Right lung (tissue), 5 donors: ENCODE measurements around the gene DHX35. TPM values are rescaled to one million over a fixed set of nuclear protein-coding genes. Genes with fewer than 3 reads are reported as not detected.

Experiments used
- DNase-seq, 2 donors: peaks; one replicate each; pipeline ENCODE4 v3.0.0-alpha.2; 2013
- polyA plus RNA-seq, 5 donors: library from polyadenylated mRNA; unstranded; fragments of 120-200 nt; gene quantifications; one replicate each; pipeline versions ENCODE4 v1.2.1 to v1.2.3, GENCODE V29; 2013; ENCODE audit warnings: inconsistent platforms in 1 of 5, low replicate concordance in 1 of 5; ENCODE audit not compliant: insufficient read length in 5 of 5, insufficient read depth in 1 of 5

Gene DHX35
- polyA plus RNA-seq, 5 donors = 15.5 to 17.6 (median 16.6) TPM

DNA sequence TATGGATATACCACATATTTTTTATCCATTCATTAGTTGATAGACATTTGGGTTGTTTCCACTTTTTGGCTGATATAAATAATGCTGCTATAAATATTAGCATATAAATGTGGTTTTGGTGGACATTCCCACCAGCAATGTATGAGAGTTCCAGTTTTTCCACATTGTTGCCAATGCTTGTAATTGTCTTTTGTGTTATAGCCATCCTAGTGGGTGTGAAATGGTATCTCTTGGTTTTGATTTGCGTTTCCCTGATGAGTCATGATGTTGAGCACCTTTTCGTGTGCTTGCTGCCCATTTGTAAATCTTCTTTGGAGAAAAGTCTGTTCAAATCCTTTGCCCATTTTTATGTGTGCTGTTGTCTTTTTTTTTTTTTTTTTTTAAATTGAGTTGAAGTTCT lies 54.4 kb downstream of the DHX35 start:
- no peak for DNase-seq

DNA sequence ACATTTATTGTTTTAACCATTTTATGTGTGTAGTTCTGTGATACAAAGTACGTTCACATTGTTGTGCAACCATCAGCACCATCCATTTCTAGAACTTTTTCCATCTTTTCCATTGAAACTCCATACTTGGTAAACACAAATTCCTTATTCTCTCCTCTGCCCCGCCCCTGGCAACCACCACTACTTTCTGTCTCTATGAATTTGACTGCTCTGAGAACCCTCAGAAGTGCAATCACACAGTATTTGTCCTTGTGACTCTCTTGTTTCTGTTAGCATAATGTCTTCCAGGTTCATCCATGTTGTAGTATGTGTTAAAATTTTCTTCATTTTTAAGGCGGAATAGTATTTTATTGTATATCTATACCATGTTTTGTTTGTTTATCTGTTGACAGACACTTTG lies 56.9 kb downstream of the DHX35 start:
- DNase-seq = no peak

DNA sequence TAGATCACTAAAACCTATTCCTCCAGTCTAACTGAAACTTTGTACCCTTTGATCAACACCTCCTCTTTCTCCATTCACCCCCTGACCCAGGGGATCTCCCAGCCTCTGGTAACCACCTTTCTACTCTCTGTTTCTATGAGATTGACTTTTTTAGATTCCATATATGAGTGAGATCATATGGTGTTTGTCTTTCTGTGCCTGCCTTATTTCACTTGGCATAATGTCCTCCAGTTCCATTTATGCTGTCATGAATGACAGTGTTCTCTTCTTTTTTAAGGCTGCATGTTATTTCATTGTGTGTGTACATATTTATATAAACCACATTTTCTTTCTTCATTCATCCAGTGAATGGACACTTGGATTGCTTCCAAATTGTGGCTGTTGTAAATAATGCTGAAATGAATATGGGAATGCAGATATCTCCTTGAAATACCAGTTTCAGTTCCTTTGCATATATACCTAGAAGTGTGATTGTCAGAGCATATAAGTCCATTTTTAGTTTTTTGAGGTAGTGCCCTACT lies 57.7 kb downstream of the DHX35 start:
- no peak for DNase-seq

DNA sequence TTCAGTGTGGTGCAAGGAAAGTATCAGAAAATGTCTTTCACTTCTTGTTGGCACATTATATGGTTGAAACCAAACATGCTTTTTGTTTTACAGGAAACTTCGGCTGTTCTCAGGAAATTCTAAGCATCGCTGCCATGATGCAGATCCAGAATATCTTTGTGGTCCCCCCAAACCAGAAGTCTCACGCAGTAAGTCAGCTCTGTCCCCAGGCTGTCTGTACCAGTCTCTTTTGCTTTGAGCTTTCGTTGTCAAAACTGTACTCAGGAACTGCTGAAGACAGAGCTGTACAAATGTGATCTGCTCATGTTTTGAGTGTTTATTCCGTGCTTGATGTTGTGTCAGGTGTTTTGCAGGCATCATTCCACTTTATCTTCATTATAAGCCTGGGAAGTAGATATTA lies 59.6 kb downstream of the DHX35 start:
- DNase-seq = no peak

DNA sequence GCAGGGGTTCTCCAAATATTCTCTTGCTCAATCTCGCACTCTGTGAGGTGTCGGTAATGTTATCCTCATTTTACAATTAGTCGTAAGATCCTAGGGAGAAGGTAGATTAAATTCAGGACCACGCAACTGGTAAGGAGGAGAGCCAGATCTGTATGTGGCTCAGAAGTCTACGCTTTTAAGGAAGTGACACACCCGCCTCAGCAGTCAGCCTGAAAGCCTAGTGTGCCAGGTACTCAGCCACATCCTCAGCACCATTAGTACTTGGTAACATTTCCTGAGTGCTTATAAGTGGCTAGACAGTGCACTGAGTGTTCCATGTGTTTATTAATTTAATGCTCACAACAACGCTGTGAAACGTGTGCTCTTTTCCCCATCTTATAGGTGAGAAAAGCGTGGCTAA lies 63.7 kb downstream of the DHX35 start:
- no peak for DNase-seq

DNA sequence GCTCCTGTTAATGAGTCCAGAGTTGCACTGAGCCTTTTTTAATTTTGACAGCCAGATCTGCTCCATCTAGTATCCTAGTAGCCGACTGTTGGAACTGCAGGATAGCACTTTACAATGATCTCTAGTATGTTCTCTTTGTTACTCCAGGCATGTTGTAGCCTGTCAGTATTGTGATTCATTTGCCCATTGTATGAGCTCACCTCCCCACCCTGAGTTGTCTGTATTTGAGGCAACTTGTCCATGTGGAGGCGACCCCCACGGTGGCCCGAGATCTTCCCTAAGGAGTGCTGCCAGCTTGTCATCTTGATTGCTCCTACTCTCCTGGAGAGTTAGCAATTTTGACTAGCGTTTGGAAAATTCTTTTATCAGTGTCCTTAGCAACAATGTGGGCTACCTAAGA lies 67.2 kb downstream of the DHX35 start:
- DNase-seq = no peak

DNA sequence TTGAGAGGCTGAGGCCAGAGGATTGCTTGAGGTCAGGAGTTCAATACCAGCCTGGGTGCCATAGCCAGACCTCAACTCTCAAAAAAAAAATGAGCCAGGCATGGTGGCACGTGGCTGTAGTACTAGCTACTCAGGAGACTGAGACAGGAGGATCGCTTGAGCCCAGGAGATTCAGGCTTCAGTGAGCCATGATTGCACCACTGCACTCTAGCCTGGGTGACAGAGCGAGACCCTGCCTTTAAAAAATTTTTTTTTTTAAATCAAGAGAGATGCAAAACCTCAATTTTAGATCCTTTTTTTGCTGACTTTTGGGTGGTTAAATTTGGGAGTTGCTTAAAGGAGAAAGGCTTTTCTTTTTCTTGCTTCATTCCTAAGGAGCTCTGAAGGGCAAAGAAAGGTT lies 70.9 kb downstream of the DHX35 start:
- no peak for DNase-seq

DNA sequence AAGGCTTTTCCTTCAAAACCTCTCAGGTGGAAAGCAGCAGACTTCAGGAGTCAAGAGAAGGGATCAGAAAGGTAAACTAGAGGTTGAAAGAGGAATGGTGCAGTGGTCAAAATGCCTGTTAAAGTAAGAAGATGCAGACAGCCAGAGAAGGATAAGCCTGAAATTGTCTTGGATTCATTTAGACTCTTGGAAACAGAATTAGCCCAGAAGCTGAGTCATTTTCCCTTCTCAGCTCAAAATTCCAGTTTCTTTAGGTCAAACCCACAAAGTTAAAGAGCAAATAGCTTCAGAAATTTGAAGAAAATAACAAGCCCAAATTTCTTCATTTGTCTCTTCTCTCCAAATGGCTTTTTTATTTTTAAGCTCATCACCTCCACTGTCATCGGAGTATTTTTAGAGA lies 73.9 kb downstream of the DHX35 start:
- no peak for DNase-seq

DNA sequence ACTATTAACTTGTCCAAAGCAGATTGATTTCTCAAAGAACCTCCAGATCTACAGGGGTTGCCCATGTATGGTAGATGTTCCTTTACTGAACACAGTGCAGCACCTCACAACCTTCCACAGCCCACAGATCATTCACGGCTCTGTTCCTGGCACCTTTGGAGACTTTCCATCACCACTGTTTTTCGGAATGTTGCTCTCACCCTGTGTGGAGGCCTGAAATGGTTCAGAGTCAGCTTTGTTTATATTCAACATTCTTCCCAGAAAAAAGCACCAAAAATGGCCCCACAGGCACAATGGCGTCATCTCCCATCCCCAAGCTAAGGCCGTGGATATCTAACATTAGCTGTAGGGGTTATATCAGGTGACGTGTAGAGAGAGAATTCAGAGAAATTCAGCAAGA lies 74.7 kb downstream of the DHX35 start:
- no peak for DNase-seq

DNA sequence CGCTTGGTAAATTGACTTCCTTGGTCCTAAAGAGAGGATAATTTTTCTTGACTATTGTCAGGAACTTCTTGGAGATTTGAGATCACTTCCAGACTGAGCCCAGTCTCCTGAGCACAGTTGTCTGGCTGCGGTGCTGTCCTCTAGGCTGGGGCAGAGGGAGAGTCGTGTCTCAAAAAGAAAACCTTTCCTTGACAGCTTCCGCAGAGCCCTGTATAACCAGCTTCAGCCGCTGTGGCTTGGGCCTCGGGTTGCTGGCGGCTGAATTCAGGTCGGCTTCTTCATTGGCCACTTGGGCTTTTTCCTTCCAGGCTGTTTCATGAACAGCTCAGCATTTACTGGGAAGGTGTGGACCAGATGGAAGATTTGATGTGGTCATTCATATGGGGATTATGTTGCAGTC lies 75.9 kb downstream of the DHX35 start:
- DNase-seq = no peak

DNA sequence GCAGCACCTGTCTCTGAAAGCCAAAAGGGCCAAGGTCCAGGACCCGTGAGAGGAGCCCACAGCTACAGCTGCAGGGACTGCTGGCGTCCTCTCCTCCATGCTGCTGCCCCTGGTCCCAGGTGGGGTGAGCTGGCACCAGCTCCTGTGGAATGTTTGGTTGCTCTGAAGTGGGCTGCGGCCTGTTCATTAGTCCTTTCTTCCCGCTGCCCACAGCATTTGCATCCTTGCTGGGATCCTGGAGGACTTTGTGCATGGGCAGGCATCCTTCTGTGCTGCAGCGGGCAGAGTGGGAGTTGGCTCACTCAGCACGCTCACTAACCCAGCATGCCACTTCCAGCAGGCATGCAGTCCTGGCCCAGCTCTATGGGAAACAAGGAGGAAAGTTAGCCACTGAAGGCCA lies 76.4 kb downstream of the DHX35 start:
- DNase-seq = no peak

DNA sequence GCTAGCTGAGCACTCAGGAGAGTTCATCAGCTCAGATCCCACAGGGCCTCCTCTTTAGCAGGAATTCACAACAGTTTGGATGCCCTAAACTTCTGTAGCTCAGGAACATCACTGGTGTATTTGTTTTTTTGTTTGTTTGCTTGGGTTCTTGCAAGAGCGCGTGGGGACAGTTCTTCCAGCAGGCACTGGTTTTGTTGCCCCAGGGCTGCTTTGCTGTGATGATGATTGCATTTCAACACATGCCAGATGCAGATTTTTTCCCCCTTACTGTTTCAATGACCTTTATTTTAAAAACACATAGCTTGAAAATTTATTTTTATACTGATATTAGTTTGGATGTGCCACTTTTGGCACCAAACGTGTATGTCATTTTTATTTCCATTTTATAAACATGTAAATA lies 77.1 kb downstream of the DHX35 start:
- DNase-seq = no peak

DNA sequence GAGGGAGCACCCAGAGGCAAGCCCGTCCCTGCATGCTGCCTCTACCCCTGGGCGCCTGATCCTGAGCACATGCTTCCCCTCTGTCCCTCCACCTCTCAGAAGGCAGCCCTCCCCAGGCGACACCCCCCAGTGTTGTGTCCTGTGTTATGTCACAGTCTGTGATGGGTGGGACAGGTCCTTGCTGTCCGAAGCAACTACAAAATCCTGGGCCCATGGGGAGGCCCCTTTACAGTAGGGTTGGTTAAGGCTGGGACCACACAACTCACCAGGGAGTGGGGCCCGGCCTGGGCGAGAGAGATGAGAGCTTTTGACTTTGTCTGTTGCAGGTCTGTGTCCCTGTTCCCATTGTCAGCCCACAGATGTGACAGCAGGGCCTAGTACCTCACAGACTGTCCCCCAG lies 78.0 kb downstream of the DHX35 start:
- DNase-seq = no peak

DNA sequence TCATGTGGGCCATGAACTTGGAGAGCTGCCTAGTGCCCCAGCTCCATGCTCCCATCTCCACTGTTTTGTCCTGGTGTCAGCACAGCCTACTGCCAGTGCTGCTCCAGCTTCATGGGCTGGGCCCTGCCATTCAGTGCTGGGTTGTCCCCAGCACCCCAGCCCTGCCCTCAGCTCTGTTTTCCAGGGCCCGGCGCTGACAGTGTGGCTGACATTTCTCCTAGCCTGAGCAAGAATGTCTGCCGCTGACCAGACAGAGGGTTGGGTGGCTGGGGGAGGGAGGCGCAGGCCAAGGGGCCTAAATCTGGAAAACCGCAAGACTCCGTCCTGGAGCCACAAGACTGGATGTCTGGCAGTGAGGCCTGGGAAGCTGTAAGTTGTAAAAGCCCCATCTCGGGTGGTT lies 78.9 kb downstream of the DHX35 start:
- no peak for DNase-seq

DNA sequence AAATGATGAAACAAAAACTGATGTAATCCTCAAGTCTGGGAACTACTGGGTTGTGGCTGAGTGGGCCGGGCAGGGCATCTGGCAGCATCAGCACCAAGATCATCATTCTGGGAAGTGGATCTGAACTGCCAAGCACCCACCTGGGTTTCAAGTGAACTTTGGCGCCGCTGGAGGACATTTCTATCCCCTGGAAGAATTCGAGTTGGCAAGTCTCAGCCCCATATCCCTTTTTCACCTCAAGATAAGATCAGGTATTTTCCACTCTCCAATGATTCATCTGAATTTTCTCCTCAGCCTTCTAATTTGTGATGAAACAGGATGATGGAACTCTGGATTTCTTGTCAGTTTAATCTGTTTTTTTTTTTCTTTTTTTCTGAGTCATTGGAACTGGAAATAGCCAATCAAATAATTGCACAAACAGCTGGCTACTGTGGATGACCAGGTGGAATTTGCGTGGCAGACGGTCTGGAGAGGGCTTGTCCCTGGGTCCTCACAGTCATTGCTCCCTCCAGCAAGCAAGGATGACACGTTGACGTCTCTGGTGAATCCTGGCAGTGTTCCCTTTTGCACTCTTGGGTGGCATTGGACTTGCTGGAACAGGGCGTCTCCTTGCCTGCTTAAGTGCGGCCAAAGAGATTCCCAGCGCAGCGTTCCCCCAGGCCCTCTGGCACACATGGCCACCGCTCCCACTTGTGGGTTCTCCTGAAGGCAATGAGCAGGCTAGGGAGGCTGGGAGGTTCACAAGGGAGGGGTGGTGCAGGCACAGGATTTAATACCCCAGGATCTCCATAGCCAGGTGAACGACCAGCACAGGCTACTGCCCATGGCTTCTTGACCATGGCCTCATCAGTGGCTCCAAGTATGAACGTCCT lies 80.4 kb downstream of the DHX35 start:
- no peak for DNase-seq

DNA sequence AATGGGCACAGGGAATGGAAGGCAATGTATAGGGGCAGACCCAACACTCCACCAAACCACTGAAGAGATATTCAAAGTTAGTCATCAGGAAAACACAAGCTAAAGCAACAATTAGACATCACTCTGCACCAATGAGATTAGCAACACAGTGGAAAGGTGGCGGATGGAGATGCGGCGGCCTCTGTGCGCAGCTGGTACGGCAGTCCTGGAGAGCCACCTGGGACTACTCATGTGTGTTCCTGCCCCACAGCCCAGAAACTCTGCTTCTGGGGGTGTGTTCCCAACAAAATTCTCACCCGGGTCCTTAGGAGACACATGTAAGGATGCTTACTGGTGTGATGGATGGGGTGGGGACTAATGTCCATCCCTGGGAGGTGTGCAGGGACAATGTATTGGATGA lies 82.4 kb downstream of the DHX35 start:
- DNase-seq = no peak

DNA sequence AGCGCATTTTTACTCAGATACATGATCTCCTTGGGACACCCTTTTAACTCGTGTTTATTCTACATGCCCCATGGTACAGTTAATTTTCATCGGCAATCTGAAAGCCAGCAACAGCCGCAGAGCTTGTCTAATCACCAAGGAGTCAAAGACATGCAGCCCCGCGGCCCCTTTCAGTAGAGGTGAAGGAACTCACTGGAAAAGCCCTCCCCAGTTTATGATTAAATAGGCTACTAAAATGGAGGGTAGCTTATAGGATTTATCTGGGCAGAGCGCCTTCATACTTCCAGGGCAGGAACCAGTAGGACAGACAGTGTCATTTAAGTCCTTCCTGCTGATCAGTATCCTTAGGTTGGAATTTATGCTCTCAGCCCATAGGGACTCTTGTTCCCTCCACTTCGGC lies 83.5 kb downstream of the DHX35 start:
- DNase-seq = no peak

DNA sequence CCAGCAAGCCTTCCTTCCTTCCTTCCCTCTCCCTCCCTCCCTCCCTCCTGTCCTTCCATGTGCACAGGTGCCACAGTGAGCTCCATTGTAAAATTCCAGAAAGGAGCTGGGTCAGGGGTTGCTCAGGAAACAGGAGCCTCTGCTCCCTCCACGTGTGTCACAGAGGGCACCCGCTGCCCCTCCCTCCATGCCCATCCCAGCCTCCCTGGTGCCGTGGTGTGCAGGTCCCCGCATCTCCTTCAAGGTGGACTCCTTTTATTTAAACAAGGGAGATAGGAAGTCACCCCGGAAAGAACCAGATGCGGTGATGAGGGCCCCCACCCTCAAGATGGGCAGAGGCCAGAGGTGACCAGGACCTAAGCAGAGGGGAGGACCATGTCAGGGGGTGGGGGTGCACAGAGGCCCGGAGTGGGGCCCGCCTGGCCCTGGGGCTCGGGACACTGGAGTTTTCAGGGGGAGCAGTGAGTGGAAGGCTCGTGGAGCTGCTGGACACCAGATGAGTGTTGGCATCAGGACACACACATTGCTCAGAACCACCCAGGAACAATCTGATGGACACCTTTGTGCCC lies 85.4 kb downstream of the DHX35 start:
- no peak for DNase-seq

DNA sequence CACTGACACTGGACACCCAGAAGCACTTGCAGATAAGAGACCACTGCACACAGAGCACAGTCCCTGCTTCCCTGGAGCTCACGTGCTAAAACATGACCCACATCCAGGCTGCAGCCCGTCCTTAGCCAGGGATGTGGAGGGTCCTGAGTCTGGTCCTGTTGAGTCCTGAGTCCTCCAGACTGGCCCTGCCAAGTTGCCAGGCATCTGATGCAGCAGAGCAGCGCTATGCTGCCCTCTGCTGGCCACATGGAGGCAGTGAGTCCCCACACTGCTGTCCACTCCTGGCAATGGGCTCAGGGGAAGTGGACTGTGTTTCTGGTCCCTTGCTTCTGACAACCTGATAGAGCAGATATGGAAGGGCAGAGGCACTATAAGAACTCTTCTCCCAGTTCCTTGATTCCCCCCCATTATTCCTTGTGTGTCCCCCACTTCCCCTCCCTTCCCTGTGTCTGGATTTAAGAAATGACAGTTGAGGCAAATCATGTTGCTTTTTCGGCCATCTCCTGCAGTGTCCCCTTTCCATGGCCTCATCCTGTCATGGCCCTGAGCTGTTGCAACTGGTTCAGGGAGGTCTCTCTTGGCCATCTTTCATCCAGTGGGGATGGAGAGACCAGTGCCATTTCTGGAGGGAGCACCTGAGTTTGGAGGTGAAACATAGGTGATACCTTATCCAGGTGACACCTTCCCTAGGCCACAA lies 86.0 kb downstream of the DHX35 start:
- DNase-seq = peak; percentile 48 to 73

DNA sequence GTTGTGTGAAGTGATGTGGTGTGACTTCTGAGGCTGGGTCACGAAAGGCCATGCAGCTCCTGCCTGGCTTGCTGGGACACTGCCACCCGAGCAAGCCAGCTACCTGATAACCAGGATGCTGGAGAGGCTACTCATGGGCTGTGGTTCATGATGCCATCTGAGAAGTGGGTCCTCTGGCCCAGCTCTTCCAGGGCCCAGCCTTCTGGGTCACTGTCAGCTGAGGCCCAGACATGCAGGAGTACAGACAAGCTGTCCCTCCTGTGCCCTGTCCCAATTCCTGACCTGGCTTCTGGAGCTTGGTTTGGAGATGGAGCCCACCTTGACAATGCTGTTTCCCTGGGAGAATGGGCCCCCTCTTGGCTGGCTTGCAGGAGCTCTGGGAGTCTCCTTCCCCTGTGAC lies 87.0 kb downstream of the DHX35 start:
- DNase-seq = no peak

DNA sequence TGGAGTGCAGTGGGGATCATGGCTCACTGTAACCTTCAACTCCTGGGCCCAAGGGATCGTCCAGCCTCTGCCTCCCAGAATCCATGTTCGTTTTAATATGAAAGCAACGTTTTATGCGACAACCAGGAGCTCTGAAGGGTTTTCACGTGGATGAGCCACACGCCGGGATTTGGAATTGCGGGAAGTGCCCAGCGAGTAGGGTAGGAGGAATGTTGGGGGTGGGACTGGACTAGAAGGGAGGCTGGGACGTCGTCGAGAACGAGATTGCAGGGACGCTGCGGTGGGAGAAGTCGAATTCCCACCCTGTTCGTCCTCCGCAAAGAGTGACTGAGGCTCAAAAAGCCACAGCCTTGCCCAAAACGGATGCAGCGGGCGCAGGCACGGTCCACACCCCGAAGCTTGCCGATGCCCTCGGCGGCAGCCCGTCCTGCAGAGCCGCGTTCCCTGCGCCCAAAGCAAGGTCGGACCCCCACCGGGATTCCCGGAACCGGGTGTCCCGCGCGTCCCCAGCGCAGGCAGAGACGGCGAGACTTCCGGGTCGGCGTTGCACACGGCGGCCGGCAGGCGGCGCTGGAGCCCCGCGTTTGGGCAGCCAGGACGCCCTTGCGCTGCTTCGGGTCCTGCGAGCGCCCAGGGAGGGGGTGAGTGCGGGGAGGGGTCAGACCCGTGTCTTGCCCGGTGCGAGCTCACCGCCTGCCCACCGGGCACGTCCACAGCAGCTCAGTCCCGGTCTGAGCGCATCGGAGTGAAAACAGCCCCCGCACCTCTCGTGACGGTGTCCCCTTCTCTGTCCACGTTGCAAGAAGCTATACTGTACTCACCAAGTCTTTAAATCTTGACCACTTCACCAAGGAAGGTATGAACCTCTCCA lies 87.8 kb downstream of the DHX35 start:
- DNase-seq = peak; percentile 64 to 75

DNA sequence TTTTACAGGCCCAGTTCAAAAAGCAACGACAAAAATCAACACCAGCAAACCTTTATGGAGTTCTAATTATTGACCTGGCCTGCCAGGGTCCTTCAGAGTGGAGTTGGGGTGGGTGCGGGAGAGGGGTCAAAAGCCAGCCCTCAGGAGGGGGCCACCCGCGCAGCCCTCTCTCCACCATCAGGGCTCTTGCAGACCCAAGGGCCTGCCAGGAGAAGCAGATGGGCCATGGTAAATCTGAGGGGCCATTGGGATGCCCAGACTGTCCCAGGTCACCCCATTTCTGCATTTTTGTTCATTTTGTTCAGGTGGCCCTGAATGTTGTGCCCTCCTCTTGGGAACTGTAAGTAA lies 88.4 kb downstream of the DHX35 start:
- no peak for DNase-seq
